HEK293 (cell line): ENCODE results near the gene SBK2.

ENCODE experiments used
- TRIM28 ChIP-seq: IDR thresholded peaks from 2 replicates; pipeline ENCODE4 v1.6.1; 2011; ENCODE audit warnings: low read length, control low read depth, borderline replicate concordance
- ZBTB20 ChIP-seq: fragments of 450-650 bp; formaldehyde crosslinking; IDR thresholded peaks from 2 replicates; pipeline ENCODE4 v1.5.1; 2016; ENCODE audit warnings: missing biosample characterization, missing genetic modification characterization
- ZNF175 ChIP-seq: fragments of 450-650 bp; formaldehyde crosslinking; IDR thresholded peaks from 2 replicates; pipeline ENCODE4 v1.5.1; 2016; ENCODE audit warnings: missing biosample characterization, missing genetic modification characterization
- ZNF211 ChIP-seq: fragments of 450-650 bp; formaldehyde crosslinking; IDR thresholded peaks from 2 replicates; pipeline ENCODE4 v1.5.1; 2016; ENCODE audit warnings: low read depth, missing biosample characterization, missing genetic modification characterization
- ZNF24 ChIP-seq: fragments of 450-650 bp; formaldehyde crosslinking; IDR thresholded peaks from 2 replicates; pipeline ENCODE4 v1.5.1; 2016; ENCODE audit warnings: missing biosample characterization, missing genetic modification characterization
- ZNF530 ChIP-seq: fragments of 450-650 bp; formaldehyde crosslinking; IDR thresholded peaks from 2 replicates; pipeline ENCODE4 v1.5.1; 2016; ENCODE audit warnings: low read depth, missing biosample characterization, missing genetic modification characterization
- TF ChIP-seq, protein P1 (sequence below): fragments of 450-650 bp; formaldehyde crosslinking; IDR thresholded peaks from 2 replicates; pipeline ENCODE4 v1.5.1; 2016; ENCODE audit warnings: missing biosample characterization, missing genetic modification characterization
- TF ChIP-seq, protein P2 (sequence below): fragments of 450-650 bp; formaldehyde crosslinking; IDR thresholded peaks from 2 replicates; pipeline ENCODE4 v1.5.1; 2016; ENCODE audit warnings: missing biosample characterization, missing genetic modification characterization

- TF ChIP-seq, protein P1, sequence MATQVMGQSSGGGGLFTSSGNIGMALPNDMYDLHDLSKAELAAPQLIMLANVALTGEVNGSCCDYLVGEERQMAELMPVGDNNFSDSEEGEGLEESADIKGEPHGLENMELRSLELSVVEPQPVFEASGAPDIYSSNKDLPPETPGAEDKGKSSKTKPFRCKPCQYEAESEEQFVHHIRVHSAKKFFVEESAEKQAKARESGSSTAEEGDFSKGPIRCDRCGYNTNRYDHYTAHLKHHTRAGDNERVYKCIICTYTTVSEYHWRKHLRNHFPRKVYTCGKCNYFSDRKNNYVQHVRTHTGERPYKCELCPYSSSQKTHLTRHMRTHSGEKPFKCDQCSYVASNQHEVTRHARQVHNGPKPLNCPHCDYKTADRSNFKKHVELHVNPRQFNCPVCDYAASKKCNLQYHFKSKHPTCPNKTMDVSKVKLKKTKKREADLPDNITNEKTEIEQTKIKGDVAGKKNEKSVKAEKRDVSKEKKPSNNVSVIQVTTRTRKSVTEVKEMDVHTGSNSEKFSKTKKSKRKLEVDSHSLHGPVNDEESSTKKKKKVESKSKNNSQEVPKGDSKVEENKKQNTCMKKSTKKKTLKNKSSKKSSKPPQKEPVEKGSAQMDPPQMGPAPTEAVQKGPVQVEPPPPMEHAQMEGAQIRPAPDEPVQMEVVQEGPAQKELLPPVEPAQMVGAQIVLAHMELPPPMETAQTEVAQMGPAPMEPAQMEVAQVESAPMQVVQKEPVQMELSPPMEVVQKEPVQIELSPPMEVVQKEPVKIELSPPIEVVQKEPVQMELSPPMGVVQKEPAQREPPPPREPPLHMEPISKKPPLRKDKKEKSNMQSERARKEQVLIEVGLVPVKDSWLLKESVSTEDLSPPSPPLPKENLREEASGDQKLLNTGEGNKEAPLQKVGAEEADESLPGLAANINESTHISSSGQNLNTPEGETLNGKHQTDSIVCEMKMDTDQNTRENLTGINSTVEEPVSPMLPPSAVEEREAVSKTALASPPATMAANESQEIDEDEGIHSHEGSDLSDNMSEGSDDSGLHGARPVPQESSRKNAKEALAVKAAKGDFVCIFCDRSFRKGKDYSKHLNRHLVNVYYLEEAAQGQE (tag by site-specific recombination) = no peak
- TF ChIP-seq ZNF24 (no peak), ZNF211 (tag by site-specific recombination) (no peak), ZNF175 (tag by site-specific recombination) (no peak), ZBTB20 (tag by site-specific recombination) (no peak), TRIM28 (0 out of 2 replicates have a peak, but pooled peaks have one; percentile 23), ZNF530 (tag by site-specific recombination) (no peak)
- TF ChIP-seq, protein P2, sequence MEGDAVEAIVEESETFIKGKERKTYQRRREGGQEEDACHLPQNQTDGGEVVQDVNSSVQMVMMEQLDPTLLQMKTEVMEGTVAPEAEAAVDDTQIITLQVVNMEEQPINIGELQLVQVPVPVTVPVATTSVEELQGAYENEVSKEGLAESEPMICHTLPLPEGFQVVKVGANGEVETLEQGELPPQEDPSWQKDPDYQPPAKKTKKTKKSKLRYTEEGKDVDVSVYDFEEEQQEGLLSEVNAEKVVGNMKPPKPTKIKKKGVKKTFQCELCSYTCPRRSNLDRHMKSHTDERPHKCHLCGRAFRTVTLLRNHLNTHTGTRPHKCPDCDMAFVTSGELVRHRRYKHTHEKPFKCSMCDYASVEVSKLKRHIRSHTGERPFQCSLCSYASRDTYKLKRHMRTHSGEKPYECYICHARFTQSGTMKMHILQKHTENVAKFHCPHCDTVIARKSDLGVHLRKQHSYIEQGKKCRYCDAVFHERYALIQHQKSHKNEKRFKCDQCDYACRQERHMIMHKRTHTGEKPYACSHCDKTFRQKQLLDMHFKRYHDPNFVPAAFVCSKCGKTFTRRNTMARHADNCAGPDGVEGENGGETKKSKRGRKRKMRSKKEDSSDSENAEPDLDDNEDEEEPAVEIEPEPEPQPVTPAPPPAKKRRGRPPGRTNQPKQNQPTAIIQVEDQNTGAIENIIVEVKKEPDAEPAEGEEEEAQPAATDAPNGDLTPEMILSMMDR (tag by site-specific recombination) = no peak; the same call in 1 of the 2 replicates
These were observed 12.8 kb upstream of the SBK2 start for GRCh38 chr19:55549500-55550320.
